SK-N-SH (cell line): Measurements from ENCODE around the gene PODXL.

Source experiments
- CTCF ChIP-seq: fragments of 200-600 bp; sonication (generic); IDR thresholded peaks from 2 replicates; pipeline ENCODE4 v1.6.1; 2017; ENCODE audit warnings: antibody characterized with exemption, mild to moderate bottlenecking, moderate library complexity
- POLR2AphosphoS5 ChIP-seq: IDR thresholded peaks from 2 replicates; pipeline ENCODE4 v1.6.1; 2012; ENCODE audit warnings: low read depth, low read length
- RFX5 ChIP-seq: IDR thresholded peaks from 2 replicates; pipeline ENCODE4 v1.6.1; 2012; ENCODE audit warnings: mild to moderate bottlenecking, improper control_type of control experiment, low read length

- TF ChIP-seq POLR2AphosphoS5 (no peak), CTCF (no peak), RFX5 (no peak)
These were observed 12.1 kb upstream of the PODXL start for GRCh38 chr7:131568510-131568909.
